ENCODE measurements around the gene RBMS1. TPM values are rescaled to one million over a fixed set of nuclear protein-coding genes. Genes with fewer than 3 reads are reported as not detected.

The RBMS1 gene
- total RNA-seq, 1 donor from 2014 or later = 35.4 TPM

- peaks cover 34% of the 10 kb centered on the region for H3K4me1 Mint-ChIP-seq (ENCODE audit: low read depth)
- peaks cover 16% of the 10 kb centered on the region for H3K27me3 Mint-ChIP-seq (ENCODE audit: insufficient read depth)
- intact Hi-C loops (cut with micrococcal nuclease) = loop anchor here (5.0 kb wide), 2 partner anchors 139 to 219 kb away; no protein-coding TSS in a partner anchor
- no peaks in the 10 kb centered on the region for H3K9me3 Mint-ChIP-seq
- no peak overlapping the region for H3K4me3 Mint-ChIP-seq
- no peak for DNase-seq (ENCODE audit: low spot score)
- peaks cover 18% of the 10 kb centered on the region for H3K36me3 Mint-ChIP-seq (ENCODE audit: low read depth)
- no peak overlapping the region for H3K27ac Mint-ChIP-seq
These were observed 225.3 kb downstream of the RBMS1 start for GRCh38 chr2:160268151-160268781.

GRCh38 chr2:160267692-160268091 is 225.9 kb downstream of the RBMS1 start:
- intact Hi-C loops (cut with micrococcal nuclease) = loop anchor here (5.0 kb wide), 2 partner anchors 140 to 220 kb away; no protein-coding TSS in a partner anchor
- Mint-ChIP-seq H3K36me3 (ENCODE audit: low read depth) (peaks cover 15% of the 10 kb centered on the region), H3K27ac (no peak overlapping the region), H3K27me3 (ENCODE audit: insufficient read depth) (peaks cover 16% of the 10 kb centered on the region), H3K4me3 (no peak overlapping the region), H3K4me1 (ENCODE audit: low read depth) (peaks cover 34% of the 10 kb centered on the region), H3K9me3 (no peaks in the 10 kb centered on the region)
- DNase-seq (ENCODE audit: low spot score) = no peak

DNA sequence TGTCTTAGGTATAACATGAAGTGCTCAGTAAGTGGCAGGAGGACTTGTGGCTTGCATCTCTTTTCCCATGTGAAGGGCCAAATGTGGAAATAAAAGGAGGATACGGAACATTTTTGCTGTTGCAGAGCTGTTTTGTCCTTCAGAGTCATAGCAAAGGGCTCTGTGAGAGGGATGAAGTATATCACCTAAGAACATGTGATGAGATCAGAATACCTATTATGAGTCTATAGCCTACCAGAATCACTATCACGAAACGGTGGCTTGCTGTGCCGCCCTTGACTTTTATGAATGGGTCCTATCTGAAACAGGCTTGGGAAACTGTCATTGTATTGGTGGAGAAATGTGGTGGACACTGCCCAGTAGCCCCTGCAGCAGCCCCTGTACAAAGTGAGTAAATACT is 226.6 kb downstream of the RBMS1 start:
- Mint-ChIP-seq H3K4me1 (ENCODE audit: low read depth) (peaks cover 34% of the 10 kb centered on the region), H3K27me3 (ENCODE audit: insufficient read depth) (peaks cover 16% of the 10 kb centered on the region), H3K9me3 (no peaks in the 10 kb centered on the region), H3K27ac (no peak overlapping the region), H3K4me3 (no peak overlapping the region), H3K36me3 (ENCODE audit: low read depth) (peaks cover 15% of the 10 kb centered on the region)
- DNase-seq (ENCODE audit: low spot score) = no peak
- intact Hi-C loops (cut with micrococcal nuclease) = loop anchor here (5.0 kb wide), 2 partner anchors 140 to 220 kb away; no protein-coding TSS in a partner anchor

DNA sequence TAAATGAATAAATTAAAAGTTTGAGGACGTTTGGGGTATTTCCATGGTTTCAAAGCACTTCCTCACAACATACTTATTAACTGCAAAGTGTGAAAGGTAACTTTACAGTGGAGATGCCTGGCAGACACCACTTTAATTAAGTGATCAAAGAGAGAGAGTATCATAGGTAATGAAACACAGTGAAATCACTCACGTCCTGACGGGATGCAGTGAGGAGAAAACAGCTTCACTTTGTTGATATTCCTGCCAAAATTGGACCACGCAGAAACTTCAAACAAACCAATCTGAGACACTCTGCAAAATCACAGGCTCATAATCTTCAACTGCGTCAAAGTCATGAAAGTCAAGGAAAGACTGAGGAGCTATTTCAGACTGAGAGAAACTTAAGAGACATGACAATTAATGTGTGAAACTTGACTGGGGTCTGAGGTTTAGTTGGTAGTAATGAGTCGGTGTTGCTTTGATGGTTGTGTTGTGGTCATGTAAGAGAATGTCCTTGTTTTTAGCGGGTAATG is 227.5 kb downstream of the RBMS1 start:
- intact Hi-C loops (cut with micrococcal nuclease) = loop anchor here (1.0 to 5.0 kb wide), 5 partner anchors 35 to 221 kb away; no protein-coding TSS in a partner anchor
- Mint-ChIP-seq H3K36me3 (ENCODE audit: low read depth) (peaks cover 10% of the 10 kb centered on the region), H3K27ac (peak overlapping the region; percentile 0), H3K4me1 (ENCODE audit: low read depth) (peaks cover 34% of the 10 kb centered on the region), H3K9me3 (no peaks in the 10 kb centered on the region), H3K27me3 (ENCODE audit: insufficient read depth) (peaks cover 16% of the 10 kb centered on the region), H3K4me3 (no peak overlapping the region)
- DNase-seq (ENCODE audit: low spot score) = no peak

DNA sequence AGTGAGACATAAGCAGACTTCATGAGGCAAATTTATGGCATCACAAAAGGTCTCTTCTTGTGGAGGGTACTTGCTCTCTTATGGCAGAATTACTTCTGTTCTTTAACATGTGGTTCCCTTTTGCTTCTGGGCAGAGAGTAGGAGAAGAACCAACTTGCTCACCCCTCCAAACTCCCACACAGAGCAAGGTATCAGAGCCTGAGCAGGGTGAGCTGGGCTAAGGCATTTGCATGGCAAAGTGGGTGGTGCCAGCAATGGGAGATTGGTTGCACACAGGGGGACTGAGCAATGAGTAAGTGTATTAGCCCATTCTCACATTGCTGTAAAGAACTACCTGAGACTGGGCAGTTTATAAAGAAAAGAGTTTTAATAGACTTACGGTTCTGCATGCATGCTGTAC is 229.3 kb downstream of the RBMS1 start:
- intact Hi-C loops (cut with micrococcal nuclease) = no loop called here
- H3K36me3 Mint-ChIP-seq (ENCODE audit: low read depth) = peaks cover 4% of the 10 kb centered on the region
- no peak overlapping the region for H3K27ac Mint-ChIP-seq
- no peaks in the 10 kb centered on the region for H3K9me3 Mint-ChIP-seq
- H3K4me1 Mint-ChIP-seq (ENCODE audit: low read depth) = peaks cover 27% of the 10 kb centered on the region
- no peak for DNase-seq (ENCODE audit: low spot score)
- peaks cover 19% of the 10 kb centered on the region for H3K27me3 Mint-ChIP-seq (ENCODE audit: insufficient read depth)
- H3K4me3 Mint-ChIP-seq = no peak overlapping the region

GRCh38 chr2:160261732-160262131 is 231.9 kb downstream of the RBMS1 start:
- Mint-ChIP-seq H3K27me3 (ENCODE audit: insufficient read depth) (peaks cover 3% of the 10 kb centered on the region), H3K36me3 (ENCODE audit: low read depth) (peaks cover 2% of the 10 kb centered on the region), H3K27ac (no peak overlapping the region), H3K4me1 (ENCODE audit: low read depth) (peaks cover 18% of the 10 kb centered on the region), H3K4me3 (no peak overlapping the region), H3K9me3 (no peaks in the 10 kb centered on the region)
- intact Hi-C loops (cut with micrococcal nuclease) = no loop called here
- no peak for DNase-seq (ENCODE audit: low spot score)

DNA sequence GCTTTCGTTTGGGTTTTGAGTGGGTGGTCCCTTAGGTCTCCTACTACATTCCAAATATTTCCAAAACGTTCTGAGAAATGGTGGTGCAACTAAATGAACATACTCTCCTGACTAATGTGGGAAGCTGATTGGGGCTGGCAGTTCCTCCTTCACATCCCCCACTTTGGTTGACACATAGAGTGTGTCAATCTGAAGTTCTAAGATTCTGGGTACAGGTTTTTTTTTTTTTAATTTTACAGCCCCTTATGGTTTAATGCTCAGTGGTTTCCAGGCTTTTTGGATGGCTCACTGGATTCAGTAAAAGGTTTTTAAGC is 235.2 kb downstream of the RBMS1 start:
- Mint-ChIP-seq H3K27ac (no peak overlapping the region), H3K4me1 (ENCODE audit: low read depth) (no peaks in the 10 kb centered on the region), H3K36me3 (ENCODE audit: low read depth) (no peaks in the 10 kb centered on the region), H3K27me3 (ENCODE audit: insufficient read depth) (peaks cover 5% of the 10 kb centered on the region), H3K9me3 (no peaks in the 10 kb centered on the region), H3K4me3 (no peak overlapping the region)
- DNase-seq (ENCODE audit: low spot score) = no peak
- intact Hi-C loops (cut with micrococcal nuclease) = no loop called here

GRCh38 chr2:160257743-160258491 is 235.7 kb downstream of the RBMS1 start:
- H3K27me3 Mint-ChIP-seq (ENCODE audit: insufficient read depth) = peaks cover 5% of the 10 kb centered on the region
- H3K4me1 Mint-ChIP-seq (ENCODE audit: low read depth) = no peaks in the 10 kb centered on the region
- intact Hi-C loops (cut with micrococcal nuclease) = no loop called here
- H3K9me3 Mint-ChIP-seq = no peaks in the 10 kb centered on the region
- DNase-seq (ENCODE audit: low spot score) = no peak
- H3K4me3 Mint-ChIP-seq = no peak overlapping the region
- H3K27ac Mint-ChIP-seq = no peak overlapping the region
- no peaks in the 10 kb centered on the region for H3K36me3 Mint-ChIP-seq (ENCODE audit: low read depth)

DNA sequence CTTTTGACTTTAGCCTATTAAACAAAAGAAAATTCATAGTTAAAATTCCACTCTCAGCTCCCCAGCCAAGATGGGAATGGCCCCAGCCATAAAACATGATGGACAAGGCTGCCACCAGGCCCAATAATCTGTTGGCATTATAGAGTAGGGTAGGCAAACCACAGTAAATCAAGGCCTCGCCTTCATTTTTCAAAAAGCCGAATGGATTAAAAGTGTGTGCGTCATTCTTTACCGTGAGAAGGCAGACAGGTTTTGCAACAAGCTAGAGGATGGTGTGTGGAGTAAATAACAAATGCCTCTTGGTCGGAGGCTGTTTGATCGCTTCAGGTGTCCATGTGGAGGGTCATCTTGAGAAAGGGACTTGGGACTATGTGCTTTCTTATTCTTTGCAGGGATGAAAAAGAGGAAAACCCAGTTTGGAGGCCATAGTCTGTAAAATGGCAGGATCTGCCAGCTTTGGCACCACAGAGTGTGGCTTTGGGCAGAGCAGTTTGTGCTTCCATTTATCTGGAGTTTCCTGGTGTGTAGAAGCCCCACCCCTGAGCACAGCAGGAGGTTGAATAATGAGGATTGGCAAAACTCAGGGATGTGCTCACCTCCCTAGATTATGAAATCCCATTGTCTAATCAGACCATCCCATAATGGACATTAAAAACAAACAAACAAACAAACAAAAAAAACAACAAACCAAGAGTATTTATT is 236.4 kb downstream of the RBMS1 start:
- intact Hi-C loops (cut with micrococcal nuclease) = no loop called here
- Mint-ChIP-seq H3K4me3 (no peak overlapping the region), H3K9me3 (no peaks in the 10 kb centered on the region), H3K4me1 (ENCODE audit: low read depth) (no peaks in the 10 kb centered on the region), H3K36me3 (ENCODE audit: low read depth) (no peaks in the 10 kb centered on the region), H3K27me3 (ENCODE audit: insufficient read depth) (peaks cover 5% of the 10 kb centered on the region), H3K27ac (no peak overlapping the region)
- no peak for DNase-seq (ENCODE audit: low spot score)

GRCh38 chr2:160256507-160256906 is 237.1 kb downstream of the RBMS1 start:
- peaks cover 5% of the 10 kb centered on the region for H3K27me3 Mint-ChIP-seq (ENCODE audit: insufficient read depth)

DNA sequence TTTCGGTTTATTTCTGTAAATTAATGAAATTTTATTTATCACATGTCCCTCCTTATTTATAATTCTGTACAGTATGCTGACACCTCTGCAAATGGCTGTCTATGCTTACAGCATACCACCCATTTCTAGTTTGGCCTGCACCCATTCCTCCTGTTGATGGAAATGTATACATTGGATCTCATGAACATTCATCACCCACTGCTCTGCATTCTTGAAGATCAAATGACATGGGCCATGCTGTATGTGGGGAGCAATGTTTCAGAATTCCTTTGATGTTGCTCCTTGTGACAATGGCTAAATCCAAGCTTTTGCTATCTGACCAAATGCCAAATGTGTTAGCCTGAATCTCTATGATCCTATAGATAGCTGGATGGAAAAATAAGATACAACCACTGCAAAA is 238.2 kb downstream of the RBMS1 start:
- H3K27me3 Mint-ChIP-seq (ENCODE audit: insufficient read depth) = peaks cover 1% of the 10 kb centered on the region
- intact Hi-C loops (cut with micrococcal nuclease) = no loop called here
- H3K4me1 Mint-ChIP-seq (ENCODE audit: low read depth) = no peaks in the 10 kb centered on the region

More at GRCh38 chr2:160256507-160256906, 237.1 kb downstream of the RBMS1 start:
- Mint-ChIP-seq H3K4me1 (ENCODE audit: low read depth) (no peaks in the 10 kb centered on the region), H3K27ac (no peak overlapping the region), H3K36me3 (ENCODE audit: low read depth) (no peaks in the 10 kb centered on the region), H3K4me3 (no peak overlapping the region), H3K9me3 (no peaks in the 10 kb centered on the region)
- no peak for DNase-seq (ENCODE audit: low spot score)
- intact Hi-C loops (cut with micrococcal nuclease) = no loop called here

GRCh38 chr2:160254189-160254762 is 239.3 kb downstream of the RBMS1 start:
- Mint-ChIP-seq H3K27me3 (ENCODE audit: insufficient read depth) (peaks cover 1% of the 10 kb centered on the region), H3K4me3 (no peak overlapping the region), H3K36me3 (ENCODE audit: low read depth) (no peaks in the 10 kb centered on the region), H3K4me1 (ENCODE audit: low read depth) (no peaks in the 10 kb centered on the region), H3K9me3 (no peaks in the 10 kb centered on the region), H3K27ac (no peak overlapping the region)
- intact Hi-C loops (cut with micrococcal nuclease) = loop anchor here (5.0 kb wide), 1 partner anchor 718 kb away; no protein-coding TSS in a partner anchor
- DNase-seq (ENCODE audit: low spot score) = no peak

More for the DNA sequence above, 238.2 kb downstream of the RBMS1 start:
- H3K36me3 Mint-ChIP-seq (ENCODE audit: low read depth) = no peaks in the 10 kb centered on the region
- no peaks in the 10 kb centered on the region for H3K9me3 Mint-ChIP-seq
- DNase-seq (ENCODE audit: low spot score) = no peak
- H3K4me3 Mint-ChIP-seq = no peak overlapping the region
- no peak overlapping the region for H3K27ac Mint-ChIP-seq
